Measurements from ENCODE around the gene GRAMD4. TPM values are rescaled to one million over a fixed set of nuclear protein-coding genes. Genes with fewer than 3 reads are reported as not detected.

GRAMD4 gene
- total RNA-seq, 1 experiment from 2014 or later: 17.1 TPM

DNA sequence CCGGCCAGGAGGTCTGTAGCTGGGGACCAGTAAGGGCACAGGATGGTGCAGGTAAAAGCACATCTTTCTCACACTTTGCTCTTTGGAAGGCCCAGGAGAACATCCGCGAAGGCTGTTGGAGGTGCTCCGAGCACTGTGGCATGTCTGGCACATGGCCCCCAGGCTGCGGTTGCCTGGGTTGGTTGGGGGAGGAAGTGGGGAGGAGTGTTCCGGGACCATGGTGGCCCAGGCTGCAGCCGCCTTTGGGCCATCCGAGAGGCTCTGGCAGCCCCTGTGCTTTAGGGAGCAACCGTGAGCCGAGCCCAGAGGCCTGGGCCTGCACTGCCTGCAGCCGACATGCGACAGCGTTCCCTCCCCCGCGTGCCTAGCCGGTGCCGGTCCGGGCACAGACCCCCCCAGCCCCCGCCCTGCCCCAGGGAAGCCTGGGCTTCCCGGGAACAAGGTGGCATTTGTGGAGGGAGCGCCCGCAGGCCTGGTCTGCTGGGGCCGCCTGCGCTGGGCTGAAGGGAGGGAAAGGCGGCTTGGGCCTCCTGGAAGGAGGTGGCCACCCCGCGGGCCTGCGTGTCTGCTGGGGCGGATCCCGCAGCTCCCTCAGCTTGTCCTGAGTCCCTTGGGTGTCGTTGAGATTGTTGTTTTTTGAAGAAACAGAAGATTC lies 57.9 kb downstream of the GRAMD4 start:
- peak; percentile 78 for DNase-seq
- Histone ChIP-seq H3K4me3 (ENCODE audit: insufficient read depth, low read depth, low read length) (no peak overlapping the region), H3K27me3 (ENCODE audit: control insufficient read depth, insufficient read depth, low read length) (no peaks in the 10 kb centered on the region), H3K36me3 (replicated peaks; ENCODE audit: control insufficient read depth, insufficient read depth, low read length) (no peaks in the 10 kb centered on the region)

DNA sequence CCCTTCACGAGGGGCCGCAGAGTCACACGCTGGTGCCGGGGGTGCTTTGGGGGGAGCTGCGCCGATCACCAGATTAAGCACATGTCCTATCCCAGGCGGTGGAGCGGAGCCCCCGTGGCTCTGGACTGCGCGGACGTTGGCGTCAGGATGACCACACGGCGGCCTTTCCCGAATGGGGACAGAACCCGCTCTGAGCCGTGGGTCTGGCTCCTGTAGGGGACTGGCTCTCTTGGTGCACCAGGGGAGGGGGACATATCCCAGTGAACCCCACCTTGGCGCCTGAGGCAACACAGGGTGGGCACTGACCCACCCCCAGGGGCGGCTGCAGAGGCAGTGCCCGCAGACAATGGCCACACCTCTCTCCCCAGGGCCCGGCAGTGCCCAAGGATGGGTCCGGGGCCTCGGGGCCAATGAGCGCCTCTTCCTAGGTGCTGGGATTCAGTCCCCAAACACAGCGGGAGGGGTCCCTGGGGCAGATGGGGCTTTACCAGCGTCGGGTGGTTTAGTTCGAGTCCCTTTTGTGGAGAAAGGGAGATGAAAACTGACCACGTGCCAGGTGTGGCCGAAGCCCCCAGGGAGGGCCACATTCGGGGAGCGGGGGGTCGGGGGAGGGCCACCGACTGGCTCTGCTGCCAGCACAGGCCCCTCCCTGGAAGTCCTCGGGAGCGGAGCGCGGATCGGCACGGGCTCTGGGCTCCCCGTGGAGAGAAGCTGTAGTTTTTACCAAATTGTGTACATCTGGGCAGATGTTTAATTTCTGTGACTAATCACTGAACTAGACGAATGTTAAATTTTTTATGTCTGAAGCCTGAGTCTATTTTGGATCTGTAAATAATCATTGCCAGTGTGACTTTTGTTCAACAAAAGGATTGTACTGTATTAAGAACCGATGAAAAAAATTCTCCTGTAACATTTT lies 58.9 kb downstream of the GRAMD4 start:
- Histone ChIP-seq H3K27me3 (ENCODE audit: control insufficient read depth, insufficient read depth, low read length) (no peaks in the 10 kb centered on the region), H3K36me3 (replicated peaks; ENCODE audit: control insufficient read depth, insufficient read depth, low read length) (no peaks in the 10 kb centered on the region), H3K4me3 (ENCODE audit: insufficient read depth, low read depth, low read length) (no peak overlapping the region)
- DNase-seq: peak; percentile 76

DNA sequence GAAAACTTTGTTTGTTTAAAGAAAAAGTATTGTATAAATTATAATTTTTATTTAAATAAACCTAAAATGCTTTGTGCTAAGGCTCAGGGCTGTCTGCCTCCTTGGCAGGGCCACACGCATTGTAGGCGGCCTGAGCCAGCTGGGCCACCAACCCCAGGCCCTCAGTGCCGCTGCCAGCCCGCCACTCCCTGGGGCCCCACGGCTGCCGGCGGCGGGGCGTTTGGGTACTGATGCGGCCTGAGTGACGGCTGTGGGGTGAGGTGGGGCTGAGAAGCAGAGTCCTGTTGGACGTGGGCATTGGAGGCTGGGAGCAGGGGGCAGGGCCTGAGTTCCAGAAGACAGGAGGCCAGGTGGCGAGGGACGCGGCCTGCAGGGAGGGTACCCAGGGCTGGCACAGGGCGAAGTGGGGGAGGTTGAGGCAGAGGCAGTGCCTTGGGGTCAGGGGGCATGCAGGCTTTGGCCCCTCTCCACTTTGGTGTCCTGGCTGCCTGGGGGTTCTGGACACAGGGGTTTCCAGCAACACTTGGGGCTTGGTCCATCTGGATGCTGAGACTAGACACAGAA lies 59.6 kb downstream of the GRAMD4 start:
- H3K4me3 ChIP-seq (ENCODE audit: insufficient read depth, low read depth, low read length): no peak overlapping the region
- no peaks in the 10 kb centered on the region for H3K27me3 ChIP-seq (ENCODE audit: control insufficient read depth, insufficient read depth, low read length)
- no peak for DNase-seq
- no peaks in the 10 kb centered on the region for H3K36me3 ChIP-seq (replicated peaks; ENCODE audit: control insufficient read depth, insufficient read depth, low read length)

DNA sequence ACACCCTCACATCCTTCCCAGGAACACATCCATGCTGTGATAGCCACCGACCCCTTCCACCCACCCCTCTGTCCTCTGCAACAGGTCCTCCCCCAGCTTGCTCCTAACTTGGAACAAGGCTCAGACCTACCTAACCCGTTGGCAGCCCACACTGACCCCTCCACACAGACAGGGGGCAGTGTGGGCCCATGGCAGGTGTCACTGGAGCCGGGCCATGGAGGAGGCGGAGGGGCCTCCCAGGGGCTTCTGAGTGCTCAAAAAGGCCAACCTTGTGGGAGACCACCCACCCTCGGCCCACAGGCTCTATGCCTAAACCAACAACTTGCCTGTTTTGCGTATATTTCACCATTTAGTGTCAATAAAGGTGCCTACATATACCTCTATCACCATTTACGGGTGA lies 60.8 kb downstream of the GRAMD4 start:
- DNase-seq: peak; percentile 92
- Histone ChIP-seq H3K36me3 (replicated peaks; ENCODE audit: control insufficient read depth, insufficient read depth, low read length) (no peaks in the 10 kb centered on the region; the same call in none of the 2 replicates), H3K27me3 (ENCODE audit: control insufficient read depth, insufficient read depth, low read length) (no peaks in the 10 kb centered on the region), H3K4me3 (ENCODE audit: insufficient read depth, low read depth, low read length) (no peak overlapping the region)

GRCh38 chr22:46682011-46682731 lies 62.0 kb downstream of the GRAMD4 start:
- H3K36me3 ChIP-seq (replicated peaks; ENCODE audit: control insufficient read depth, insufficient read depth, low read length): peaks cover 2% of the 10 kb centered on the region
- H3K27me3 ChIP-seq (ENCODE audit: control insufficient read depth, insufficient read depth, low read length): no peaks in the 10 kb centered on the region
- no peak overlapping the region for H3K4me3 ChIP-seq (ENCODE audit: insufficient read depth, low read depth, low read length)
- no peak for DNase-seq

DNA sequence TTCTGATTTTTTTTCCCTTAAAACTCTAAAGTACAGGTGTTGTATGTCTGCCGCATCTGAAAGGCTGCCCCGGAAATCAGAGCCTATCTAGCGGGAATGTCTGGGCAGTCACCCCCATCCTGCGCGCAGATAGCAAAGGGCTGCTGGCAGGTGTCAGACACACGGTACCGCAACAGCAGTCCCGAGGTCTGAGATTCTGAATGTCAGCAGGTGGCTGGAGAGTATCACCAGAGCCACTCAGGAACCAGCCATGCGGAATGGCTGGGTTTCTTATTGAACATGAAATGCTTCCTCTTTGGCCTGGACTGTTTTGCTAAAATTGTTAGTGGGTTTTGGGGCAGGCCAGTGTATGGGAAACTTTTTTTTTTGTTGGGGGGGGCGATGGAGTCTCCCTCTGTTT lies 64.5 kb downstream of the GRAMD4 start:
- no peak for DNase-seq
- H3K4me3 ChIP-seq (ENCODE audit: insufficient read depth, low read depth, low read length): no peak overlapping the region
- no peaks in the 10 kb centered on the region for H3K27me3 ChIP-seq (ENCODE audit: control insufficient read depth, insufficient read depth, low read length)

DNA sequence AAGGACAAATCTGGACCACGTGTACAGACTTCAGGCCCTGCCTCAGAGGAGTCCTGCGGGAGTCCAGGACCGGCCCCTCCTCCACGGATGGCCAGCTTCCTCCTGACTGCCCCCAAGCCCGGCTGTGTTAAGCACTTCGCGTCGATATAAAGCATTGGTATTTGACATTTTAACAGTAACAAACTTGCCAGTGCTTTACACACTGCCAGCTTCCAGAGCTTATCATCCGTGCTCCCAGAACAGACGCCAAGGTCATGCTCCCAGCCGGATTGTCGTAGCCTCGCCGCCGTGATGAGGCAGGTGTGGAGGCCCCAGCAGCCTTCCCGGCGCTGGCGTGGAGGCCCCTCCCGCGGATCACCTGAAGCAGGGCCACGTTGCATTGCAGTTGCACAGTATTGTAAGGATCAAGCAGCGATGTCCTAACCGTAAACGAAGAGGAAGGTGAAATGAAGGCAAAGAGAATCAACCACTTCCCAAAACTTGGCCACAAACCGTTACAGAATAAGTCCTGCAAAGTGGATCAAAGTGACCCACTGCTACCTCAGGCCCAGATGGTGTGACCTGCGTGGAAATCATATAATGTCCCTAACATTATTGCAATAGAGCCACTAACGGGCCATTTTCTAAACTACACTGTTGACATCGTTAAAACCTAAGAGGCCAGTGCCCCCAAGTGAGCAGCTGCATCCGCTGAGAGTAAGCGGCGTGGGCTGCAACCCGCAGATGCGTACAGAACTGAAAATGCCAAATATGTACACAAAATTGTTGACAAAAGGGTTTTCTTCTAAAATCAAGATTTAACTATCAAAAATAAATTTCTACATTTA lies 66.2 kb downstream of the GRAMD4 start:
- H3K27me3 ChIP-seq (ENCODE audit: control insufficient read depth, insufficient read depth, low read length): no peaks in the 10 kb centered on the region
- H3K4me3 ChIP-seq (ENCODE audit: insufficient read depth, low read depth, low read length): no peak overlapping the region
- H3K36me3 ChIP-seq (replicated peaks; ENCODE audit: control insufficient read depth, insufficient read depth, low read length): peaks cover 7% of the 10 kb centered on the region
- no peak for DNase-seq

More for the DNA sequence above, 64.5 kb downstream of the GRAMD4 start:
- peaks cover 3% of the 10 kb centered on the region for H3K36me3 ChIP-seq (replicated peaks; ENCODE audit: control insufficient read depth, insufficient read depth, low read length)

- no peak for DNase-seq
Measured at GRCh38 chr22:46687048-46687444, 66.9 kb downstream of the GRAMD4 start.

GRCh38 chr22:46687460-46687859 lies 67.3 kb downstream of the GRAMD4 start:
- Histone ChIP-seq H3K4me3 (ENCODE audit: insufficient read depth, low read depth, low read length) (no peak overlapping the region), H3K27me3 (ENCODE audit: control insufficient read depth, insufficient read depth, low read length) (no peaks in the 10 kb centered on the region), H3K36me3 (replicated peaks; ENCODE audit: control insufficient read depth, insufficient read depth, low read length) (peaks cover 10% of the 10 kb centered on the region)
- no peak for DNase-seq

More at GRCh38 chr22:46687048-46687444, 66.9 kb downstream of the GRAMD4 start:
- peaks cover 10% of the 10 kb centered on the region for H3K36me3 ChIP-seq (replicated peaks; ENCODE audit: control insufficient read depth, insufficient read depth, low read length)
- no peak overlapping the region for H3K4me3 ChIP-seq (ENCODE audit: insufficient read depth, low read depth, low read length)
- no peaks in the 10 kb centered on the region for H3K27me3 ChIP-seq (ENCODE audit: control insufficient read depth, insufficient read depth, low read length)

DNA sequence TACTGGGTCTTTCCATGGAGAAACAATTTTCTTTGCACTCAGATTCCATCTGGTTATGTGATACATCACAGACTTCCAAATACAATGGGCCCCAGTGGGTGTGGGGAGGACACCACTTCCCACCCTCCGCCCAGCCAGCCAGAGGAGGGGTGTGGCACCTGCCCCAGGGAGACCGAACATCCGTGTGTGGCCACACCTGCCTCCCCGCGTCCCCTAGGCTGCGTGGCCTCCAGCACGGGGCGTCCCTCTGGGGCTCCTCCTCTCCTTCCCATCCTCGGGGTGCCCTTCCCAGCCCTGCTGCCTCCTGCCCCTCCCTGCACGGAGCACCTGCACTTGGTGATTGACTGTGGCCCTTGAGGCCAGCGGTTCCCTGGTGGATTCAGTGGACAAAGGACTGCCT lies 68.8 kb downstream of the GRAMD4 start:
- Histone ChIP-seq H3K4me3 (ENCODE audit: insufficient read depth, low read depth, low read length) (no peak overlapping the region), H3K36me3 (replicated peaks; ENCODE audit: control insufficient read depth, insufficient read depth, low read length) (peaks cover 13% of the 10 kb centered on the region)
- no peak for DNase-seq

DNA sequence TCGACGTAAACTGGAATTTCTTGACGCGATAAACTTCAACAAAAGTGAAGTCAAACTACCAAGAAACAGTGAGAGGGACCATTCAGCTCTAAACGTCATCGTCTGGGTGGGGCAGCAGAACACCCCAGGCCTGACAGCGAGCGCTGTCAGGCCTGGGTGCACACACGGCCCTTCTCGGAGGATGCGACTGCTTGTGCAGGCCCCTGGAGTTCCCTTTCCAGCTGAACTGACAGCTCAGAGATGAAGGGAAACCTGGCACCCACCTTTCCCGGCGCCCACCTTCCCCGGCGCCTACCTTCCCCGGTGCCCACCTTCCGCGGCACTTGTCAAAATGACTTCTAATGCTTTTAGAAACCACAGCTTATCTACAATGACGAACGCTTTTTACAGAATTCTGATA lies 70.0 kb downstream of the GRAMD4 start:
- no peak for DNase-seq
- no peak overlapping the region for H3K4me3 ChIP-seq (ENCODE audit: insufficient read depth, low read depth, low read length)
- H3K27me3 ChIP-seq (ENCODE audit: control insufficient read depth, insufficient read depth, low read length): no peaks in the 10 kb centered on the region
- H3K36me3 ChIP-seq (replicated peaks; ENCODE audit: control insufficient read depth, insufficient read depth, low read length): peaks cover 18% of the 10 kb centered on the region

More for the DNA sequence above, 68.8 kb downstream of the GRAMD4 start:
- H3K27me3 ChIP-seq (ENCODE audit: control insufficient read depth, insufficient read depth, low read length): no peaks in the 10 kb centered on the region

- no peak overlapping the region for H3K4me3 ChIP-seq (ENCODE audit: insufficient read depth, low read depth, low read length)
- DNase-seq: no peak
- peaks cover 21% of the 10 kb centered on the region for H3K36me3 ChIP-seq (replicated peaks; ENCODE audit: control insufficient read depth, insufficient read depth, low read length)
Measured at GRCh38 chr22:46691571-46691970, 71.4 kb downstream of the GRAMD4 start.

GRCh38 chr22:46693634-46694415 lies 73.6 kb downstream of the GRAMD4 start:
- DNase-seq: no peak
- peaks cover 21% of the 10 kb centered on the region for H3K36me3 ChIP-seq (replicated peaks; ENCODE audit: control insufficient read depth, insufficient read depth, low read length)
- H3K4me3 ChIP-seq (ENCODE audit: insufficient read depth, low read depth, low read length): no peak overlapping the region
- H3K27me3 ChIP-seq (ENCODE audit: control insufficient read depth, insufficient read depth, low read length): no peaks in the 10 kb centered on the region

More at GRCh38 chr22:46691571-46691970, 71.4 kb downstream of the GRAMD4 start:
- H3K27me3 ChIP-seq (ENCODE audit: control insufficient read depth, insufficient read depth, low read length): no peaks in the 10 kb centered on the region

All from H7 (cell line).